Fibroblast of the aortic adventitia (primary cell): ENCODE data around the gene GLYR1. TPM values are rescaled to one million over a fixed set of nuclear protein-coding genes. Genes with fewer than 3 reads are reported as not detected.

Experiments used
- DNase-seq: peaks from one replicate; pipeline ENCODE4 v3.0.0-alpha.2; 2010; ENCODE audit warnings: low read depth
- H3K4me3 ChIP-seq: 2 replicates; pipeline ENCODE4 v1.5.1; 2011; ENCODE audit warnings: low read depth, mild to moderate bottlenecking, control low read depth, low read length, moderate library complexity
- CTCF ChIP-seq: IDR thresholded peaks from 2 replicates; pipeline ENCODE4 v1.5.1; 2011; ENCODE audit warnings: mild to moderate bottlenecking, low read length, control low read depth, inconsistent platforms; ENCODE audit not compliant: insufficient read depth
- total RNA-seq: library from RNA; depleted of rRNA; stranded (reverse); fragments of >200 nt; gene quantifications from 2 replicates; pipeline ENCODE4 v1.2.3, GENCODE V29; 2012; ENCODE audit warnings: low replicate concordance

The GLYR1 gene
- total RNA-seq, 1 donor, result 55.0 TPM

- no peak for DNase-seq
- no peak for TF ChIP-seq CTCF
These were observed 47.8 kb downstream of the GLYR1 start for GRCh38 chr16:4799171-4799855.

GRCh38 chr16:4798456-4798855 is 48.6 kb downstream of the GLYR1 start:
- H3K4me3 ChIP-seq, result no peak overlapping the region
- no peak for TF ChIP-seq CTCF
- DNase-seq, result no peak

More at GRCh38 chr16:4799171-4799855, 47.8 kb downstream of the GLYR1 start:
- H3K4me3 ChIP-seq, result no peak overlapping the region

- H3K4me3 ChIP-seq, result no peak overlapping the region
- TF ChIP-seq CTCF, result no peak
- no peak for DNase-seq
These were observed 49.3 kb downstream of the GLYR1 start for GRCh38 chr16:4797805-4798252.

GRCh38 chr16:4796982-4797804 is 49.9 kb downstream of the GLYR1 start:
- DNase-seq, result no peak
- no peak for TF ChIP-seq CTCF
- no peak overlapping the region for H3K4me3 ChIP-seq

- no peak for TF ChIP-seq CTCF
- DNase-seq, result no peak
- no peak overlapping the region for H3K4me3 ChIP-seq
These were observed 51.1 kb downstream of the GLYR1 start for GRCh38 chr16:4795828-4796572.

GRCh38 chr16:4795181-4795827 is 51.8 kb downstream of the GLYR1 start, which contains the start of gene SMIM22:
SMIM22 (plus strand) TSS chr16:4795369; CDS start chr16:4795735, 366 bp downstream.
- no peak for DNase-seq
- TF ChIP-seq CTCF, result no peak
- no peak within 1 kb of the TSS for H3K4me3 ChIP-seq
